ENCODE measurements around the gene TLR1. TPM values are rescaled to one million over a fixed set of nuclear protein-coding genes. Genes with fewer than 3 reads are reported as not detected.
"Not testable (repeated sequence)": the region's sequence is repeated elsewhere in the genome, so short reads cannot be mapped to it uniquely, and the experiment has no call there.

The TLR1 gene
- total RNA-seq, 1 experiment from 2014 or later, result not detected

DNA sequence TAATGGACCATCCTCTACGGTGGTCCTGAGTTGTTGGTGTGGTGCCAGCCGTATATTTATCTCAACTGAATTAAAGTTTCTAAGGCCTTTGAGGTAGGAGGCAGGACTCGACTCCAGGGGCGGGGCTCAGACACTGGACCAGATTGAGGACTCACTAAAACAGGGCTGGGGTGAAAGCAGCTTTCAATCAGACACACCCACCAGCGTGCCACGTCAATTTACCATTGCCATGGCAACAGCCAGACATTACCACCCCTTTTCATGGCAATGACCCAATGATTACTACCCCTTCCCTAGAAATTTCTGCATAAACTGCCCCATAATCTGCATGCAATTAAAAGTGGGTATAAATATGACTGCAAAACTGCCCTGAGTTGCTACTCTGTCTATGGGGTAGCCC is 6.7 kb upstream of the TLR1 start:
- in situ Hi-C loops (cut with HindIII; ENCODE audit: low sequenced_read_pairs), result no loop called here
- DNase-seq (ENCODE audit: low spot score), result no peak

DNA sequence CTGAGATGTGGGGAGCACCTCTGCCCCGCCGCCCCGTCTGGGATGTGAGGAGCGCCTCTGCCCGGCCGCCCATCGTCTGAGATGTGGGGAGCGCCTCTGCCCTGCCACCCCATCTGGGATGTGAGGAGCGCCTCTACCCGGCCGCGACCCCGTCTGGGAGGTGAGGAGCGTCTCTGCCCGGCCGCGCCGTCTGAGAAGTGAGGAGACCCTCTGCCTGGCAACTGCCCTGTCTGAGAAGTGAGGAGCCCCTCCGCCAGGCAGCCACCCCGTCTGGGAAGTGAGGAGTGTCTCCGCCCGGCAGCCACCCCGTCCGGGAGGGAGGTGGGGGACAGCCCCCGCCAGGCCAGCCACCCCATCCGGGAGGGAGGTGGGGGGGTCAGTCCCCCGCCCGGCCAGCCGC is 2.9 kb upstream of the TLR1 start:
- in situ Hi-C loops (cut with HindIII; ENCODE audit: low sequenced_read_pairs); DNase-seq (ENCODE audit: low spot score): not testable (repeated sequence)

DNA sequence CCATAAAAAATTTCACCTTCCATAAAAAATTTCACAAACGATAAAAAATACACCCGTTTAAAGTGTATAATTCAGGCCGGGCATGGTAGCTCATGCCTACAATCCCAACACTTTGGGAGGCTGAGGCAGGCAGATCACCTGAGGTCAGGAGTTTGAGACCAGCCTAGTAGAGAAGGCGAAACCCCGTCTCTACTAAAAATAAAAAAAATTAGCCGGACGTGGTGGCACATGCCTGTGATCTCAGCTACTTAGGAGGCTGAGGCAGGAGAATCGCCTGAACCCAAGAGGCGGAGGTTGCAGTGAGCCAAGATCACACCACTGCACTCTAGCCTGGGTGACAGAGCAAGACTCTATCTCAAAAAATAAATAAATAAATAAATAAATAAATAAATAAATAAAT is 1.7 kb upstream of the TLR1 start:
- in situ Hi-C loops (cut with HindIII; ENCODE audit: low sequenced_read_pairs); DNase-seq (ENCODE audit: low spot score): not testable (repeated sequence)

DNA sequence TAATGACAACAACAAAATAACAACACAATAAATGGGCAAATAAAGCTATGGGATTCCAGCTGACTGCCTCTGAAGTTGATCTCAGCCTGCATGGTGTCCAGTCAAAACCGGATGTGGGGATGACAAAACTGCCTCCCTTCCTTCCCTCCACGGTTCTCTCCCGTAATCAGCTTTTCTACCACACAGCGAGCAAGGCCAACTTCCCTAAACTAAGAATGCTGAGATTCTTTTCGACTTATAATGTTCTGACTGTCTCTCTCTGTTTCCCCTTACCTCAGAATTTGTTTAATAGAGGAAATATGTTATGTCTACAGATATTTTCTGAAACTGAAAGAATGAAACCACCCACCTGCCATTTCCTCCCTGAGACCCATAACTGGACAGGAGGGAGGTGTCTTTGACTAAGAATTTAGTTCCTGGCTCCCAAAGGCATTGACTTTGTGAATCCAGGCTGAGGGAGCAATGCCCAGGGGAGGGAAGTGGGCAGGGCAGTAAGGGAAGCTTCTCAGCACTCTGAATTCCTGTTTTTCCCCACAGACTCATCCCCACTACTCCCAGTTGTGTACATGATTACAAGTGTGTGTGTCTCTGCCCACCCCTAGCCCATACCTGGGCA is 1.0 kb upstream of the TLR1 start:
- DNase-seq (ENCODE audit: low spot score), result no peak
- in situ Hi-C loops (cut with HindIII; ENCODE audit: low sequenced_read_pairs), result no loop called here

DNA sequence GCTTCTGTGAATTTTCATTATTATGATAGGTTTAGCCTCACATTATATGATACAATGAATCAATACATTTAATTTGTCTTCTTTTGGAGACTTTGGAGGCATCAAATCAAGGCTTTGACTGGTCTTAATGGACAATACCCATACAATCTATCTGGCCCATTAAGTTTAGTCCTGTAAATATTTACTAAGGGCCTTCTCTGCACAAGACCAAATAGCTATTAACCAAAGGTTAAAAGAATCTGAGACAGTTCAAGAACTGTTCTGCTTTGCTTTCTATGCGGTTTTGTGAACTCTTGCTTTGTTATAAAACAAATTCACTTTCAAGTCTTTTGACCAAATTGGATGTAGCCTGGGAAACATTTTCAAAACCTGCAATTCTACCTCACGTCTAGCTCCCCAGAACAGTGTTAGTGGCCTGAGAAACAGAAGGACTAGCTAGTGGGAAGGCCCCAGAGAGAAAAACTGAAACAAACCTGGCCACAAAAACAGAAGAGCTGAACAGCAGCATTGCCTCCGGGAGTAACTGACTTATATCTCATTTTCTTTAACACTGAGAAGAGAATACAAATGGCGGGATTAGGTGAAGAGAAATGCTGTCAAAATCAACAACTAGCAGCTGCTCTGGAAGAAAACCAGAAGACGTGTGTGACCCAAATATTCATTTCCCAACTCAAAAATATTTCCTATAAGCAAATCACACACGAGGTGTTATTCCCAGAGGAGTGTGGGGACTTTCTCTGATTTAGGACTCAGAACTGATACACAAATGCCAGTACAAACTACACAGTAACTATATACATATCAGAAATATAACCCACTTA is 548 bp downstream of the TLR1 start:
- DNase-seq (ENCODE audit: low spot score), result peak; percentile 5
- in situ Hi-C loops (cut with HindIII; ENCODE audit: low sequenced_read_pairs), result no loop called here

DNA sequence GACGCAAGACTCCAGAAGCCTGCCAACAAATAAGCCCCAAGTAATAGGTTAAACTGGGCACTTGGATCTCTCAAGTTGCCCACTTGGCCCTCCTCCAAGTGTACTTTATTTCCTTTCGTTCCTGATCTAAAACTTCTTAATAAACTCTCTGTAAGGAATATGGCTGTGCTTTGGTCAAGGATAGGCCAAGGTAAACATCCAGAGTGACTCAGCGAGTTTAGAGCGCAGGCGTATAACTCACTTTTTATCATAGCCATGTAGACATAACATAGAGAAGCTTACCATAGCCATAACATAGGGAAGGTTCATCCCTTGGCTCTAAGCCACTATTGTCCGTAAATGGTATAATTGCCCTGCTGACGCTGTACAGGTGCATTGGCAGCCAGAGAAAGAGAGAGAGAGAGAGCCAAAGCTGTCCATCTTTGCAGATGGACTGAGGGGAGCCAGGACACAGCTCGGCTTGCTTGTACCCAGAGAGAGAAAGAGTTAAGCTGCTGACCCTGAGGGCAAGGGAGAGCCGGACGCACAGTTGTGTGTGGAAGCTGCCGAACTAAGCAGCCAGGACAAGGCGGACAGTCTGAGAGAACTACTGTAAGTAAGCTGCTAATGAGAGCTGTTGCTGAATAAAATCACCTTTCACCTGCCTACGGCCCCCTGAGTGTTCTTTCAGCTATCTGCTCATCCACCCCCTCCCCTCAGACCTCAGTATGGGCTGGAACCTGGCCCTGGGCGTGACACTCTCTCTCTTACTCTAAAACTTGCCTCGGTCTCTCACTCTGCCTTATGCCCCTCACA is 1.8 kb downstream of the TLR1 start:
- no peak for DNase-seq (ENCODE audit: low spot score)
- in situ Hi-C loops (cut with HindIII; ENCODE audit: low sequenced_read_pairs), result no loop called here

DNA sequence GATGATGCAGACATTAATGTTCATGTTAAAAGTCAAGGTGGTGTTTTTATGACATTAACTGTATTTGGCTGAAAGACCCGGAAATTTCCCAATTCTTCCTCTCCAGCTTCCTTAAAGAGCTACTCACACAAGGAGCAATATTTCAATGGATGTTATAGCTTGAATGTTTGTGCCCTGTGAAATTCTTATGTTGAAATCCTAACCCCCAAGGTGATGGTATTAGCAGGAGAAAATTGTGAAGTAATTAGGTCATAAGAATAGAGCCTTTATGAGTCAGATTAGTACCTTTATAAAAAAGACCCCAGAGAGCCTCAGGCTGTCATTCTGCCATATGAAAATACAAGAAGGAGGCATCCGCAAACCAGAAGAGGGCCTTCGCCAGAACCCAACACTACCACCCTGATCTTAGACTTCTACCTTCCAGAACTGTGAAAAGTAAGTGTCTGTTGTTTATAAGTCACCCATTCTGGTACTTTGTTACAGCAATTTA is 3.6 kb downstream of the TLR1 start:
- no peak for DNase-seq (ENCODE audit: low spot score)
- in situ Hi-C loops (cut with HindIII; ENCODE audit: low sequenced_read_pairs), result no loop called here

DNA sequence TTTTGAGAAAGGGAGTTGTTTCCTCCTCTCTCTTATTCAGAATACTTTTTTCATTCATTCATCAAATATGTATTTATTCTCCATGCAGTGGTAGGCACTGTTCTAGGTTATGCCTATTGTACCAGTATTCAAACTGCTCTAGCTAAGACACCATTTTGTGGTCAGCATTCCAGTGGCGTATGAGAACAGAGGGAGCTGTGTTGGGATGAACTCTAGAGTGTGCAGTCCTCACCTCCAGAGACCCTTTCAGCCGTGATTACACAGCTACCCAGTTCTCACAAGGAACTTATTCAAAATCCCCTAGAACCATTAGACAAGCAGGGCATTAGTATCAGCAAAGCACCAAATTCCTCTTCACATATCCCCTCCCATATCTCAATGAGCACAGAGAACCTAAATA is 4.2 kb downstream of the TLR1 start:
- DNase-seq (ENCODE audit: low spot score), result no peak
- in situ Hi-C loops (cut with HindIII; ENCODE audit: low sequenced_read_pairs), result no loop called here

DNA sequence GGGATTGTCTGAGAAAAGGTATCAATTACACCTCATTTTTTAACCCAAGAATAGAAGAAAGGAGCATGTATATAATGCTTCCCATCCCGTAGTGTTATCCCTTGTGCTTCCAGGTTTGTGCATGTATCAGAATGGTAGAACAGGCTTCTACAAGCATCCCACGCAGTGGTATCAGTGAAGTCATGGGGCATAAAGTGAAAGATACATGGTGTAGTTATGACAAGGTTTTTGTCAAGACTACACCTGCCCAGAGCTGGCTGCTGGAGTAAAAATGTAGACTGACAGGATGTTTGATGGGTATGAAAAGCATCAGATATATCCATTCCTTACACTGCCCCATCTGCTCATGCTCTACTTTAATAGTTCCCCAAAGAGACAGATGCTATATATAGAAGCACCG is 9.5 kb downstream of the TLR1 start:
- DNase-seq (ENCODE audit: low spot score), result no peak
- in situ Hi-C loops (cut with HindIII; ENCODE audit: low sequenced_read_pairs), result no loop called here

DNA sequence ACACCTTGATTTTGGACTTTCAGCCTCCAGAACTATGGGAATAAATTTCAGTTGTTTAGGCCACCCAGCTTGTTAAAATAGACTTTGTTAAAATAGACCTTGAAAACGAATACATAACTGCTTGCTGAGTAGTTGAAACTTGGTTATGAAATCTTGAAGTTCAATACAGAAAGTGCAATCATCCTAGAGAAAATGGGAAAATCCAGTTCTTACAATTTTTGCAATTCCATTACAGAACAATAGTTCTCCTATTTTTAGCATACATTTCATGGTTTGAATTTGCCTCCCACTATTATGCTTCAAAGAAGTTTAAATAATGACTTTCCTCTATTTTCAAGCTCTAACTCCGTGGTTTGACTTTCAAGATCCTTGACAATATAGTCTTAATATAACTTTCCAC is 10.5 kb downstream of the TLR1 start:
- no peak for DNase-seq (ENCODE audit: low spot score)
- in situ Hi-C loops (cut with HindIII; ENCODE audit: low sequenced_read_pairs), result no loop called here

DNA sequence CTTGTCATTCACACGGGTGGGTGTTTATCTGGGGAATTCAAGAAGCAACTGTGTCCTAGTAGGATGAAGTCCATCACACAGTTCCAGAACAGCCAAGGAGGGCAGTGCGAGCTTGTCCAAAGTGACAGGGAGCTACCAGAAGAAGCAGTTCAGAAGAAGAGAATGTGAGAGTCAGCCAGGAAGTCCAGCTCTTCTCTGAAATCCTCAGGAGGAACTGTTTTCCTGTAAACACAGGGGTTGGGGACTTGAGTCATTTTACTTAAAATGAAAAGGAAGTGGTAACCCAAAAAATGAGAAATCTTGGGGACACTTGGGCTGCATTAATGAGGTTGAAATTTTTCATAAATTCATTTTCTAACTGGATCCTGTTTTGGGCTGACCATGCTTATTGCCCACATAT is 13.6 kb downstream of the TLR1 start:
- DNase-seq (ENCODE audit: low spot score), result no peak
- in situ Hi-C loops (cut with HindIII; ENCODE audit: low sequenced_read_pairs), result no loop called here

DNA sequence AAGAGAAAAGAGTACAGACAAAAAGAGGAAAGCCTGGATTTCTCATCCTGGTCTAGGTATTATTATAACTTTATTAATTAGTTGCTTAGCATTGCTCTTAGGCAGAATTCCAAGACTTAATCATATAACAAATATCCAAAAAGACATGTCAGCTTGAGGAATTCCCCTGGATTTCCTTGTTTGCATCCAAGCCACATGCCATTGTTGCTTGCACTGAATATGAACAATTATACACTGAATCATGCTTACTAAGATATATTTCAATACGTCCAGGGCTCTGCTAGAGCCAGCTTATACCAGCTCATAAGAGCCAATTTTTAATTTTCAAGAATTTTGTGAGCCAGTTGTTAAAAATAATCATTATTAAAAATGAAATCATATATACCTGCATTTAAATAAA is 16.3 kb downstream of the TLR1 start:
- in situ Hi-C loops (cut with HindIII; ENCODE audit: low sequenced_read_pairs), result no loop called here

DNA sequence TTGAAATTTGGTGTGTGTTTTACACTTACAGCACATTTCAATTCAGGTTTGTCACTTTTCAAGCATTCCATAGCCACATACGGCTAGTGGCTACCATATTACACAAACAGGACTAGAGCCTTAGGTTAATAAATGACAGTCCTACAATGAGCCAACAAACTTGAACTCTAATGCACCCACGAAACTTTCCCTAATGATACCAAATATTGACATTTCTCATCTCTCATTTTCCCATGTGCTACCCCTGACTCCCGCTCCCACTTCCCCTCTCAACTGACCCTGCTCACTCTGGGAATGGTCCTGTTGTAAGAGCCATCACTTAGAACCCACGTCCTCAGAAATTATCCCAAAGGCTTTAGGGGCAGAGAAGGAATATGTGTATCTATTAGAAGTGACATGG is 16.9 kb downstream of the TLR1 start:
- no peak for DNase-seq (ENCODE audit: low spot score)
- in situ Hi-C loops (cut with HindIII; ENCODE audit: low sequenced_read_pairs), result no loop called here

More for the DNA sequence above, 16.3 kb downstream of the TLR1 start:
- DNase-seq (ENCODE audit: low spot score), result no peak

DNA sequence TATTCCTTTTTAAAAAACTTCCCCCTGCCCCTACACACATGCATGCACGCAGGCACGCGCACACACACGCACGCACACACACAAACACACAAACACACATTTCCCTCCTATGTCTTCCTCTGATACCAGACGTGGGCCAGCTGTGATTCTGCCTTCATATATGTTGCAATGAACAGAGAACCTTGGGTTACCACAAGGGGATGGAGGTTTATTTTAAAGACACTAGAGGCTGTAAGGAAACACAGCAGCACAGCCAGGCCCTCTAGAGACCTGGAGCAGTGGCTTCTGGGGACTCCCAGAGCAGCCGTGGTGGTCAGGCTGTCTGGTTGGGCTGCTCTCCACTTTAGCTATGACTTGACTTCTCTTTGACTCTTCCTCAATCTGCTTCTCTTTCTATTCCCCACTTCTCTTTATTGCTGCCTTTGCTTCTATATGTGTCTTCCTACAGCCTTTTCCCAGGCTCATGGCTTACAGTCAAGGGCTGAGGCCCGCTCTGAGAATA is 18.6 kb downstream of the TLR1 start:
- DNase-seq (ENCODE audit: low spot score), result no peak
- in situ Hi-C loops (cut with HindIII; ENCODE audit: low sequenced_read_pairs), result no loop called here

DNA sequence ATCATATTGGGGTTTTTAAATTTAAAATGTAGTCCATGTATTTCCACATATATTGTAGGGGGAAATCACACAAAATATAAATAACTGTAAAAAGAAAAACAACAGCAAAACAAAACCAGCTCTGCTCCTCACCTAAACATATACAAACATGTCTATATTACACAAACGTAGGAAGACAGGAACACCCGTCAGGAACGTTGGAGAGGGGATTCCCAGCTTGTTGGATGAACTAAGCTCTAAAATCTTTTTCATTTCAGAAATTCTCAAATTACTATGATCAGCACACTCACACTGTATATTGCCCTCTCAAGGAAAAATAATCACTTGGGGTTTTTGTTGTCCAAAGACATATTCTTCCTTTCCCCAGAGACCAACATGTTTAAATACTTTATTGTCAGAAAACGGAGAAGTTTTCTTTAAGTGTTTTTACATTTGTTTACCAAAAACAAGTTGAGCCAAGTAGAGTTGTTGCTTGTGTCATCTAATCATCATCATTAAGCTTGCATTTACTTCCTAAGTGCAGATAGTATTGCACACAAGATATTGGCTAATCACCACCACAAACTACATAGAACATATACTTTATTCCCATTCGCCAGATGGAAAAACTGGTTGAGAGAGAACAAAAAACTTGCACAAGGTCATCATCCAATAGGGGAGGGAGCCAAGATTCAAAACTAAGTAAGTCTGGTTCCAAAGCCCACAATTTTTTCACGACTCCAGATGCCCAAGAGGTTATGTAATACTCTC is 19.4 kb downstream of the TLR1 start:
- in situ Hi-C loops (cut with HindIII; ENCODE audit: low sequenced_read_pairs), result no loop called here
- DNase-seq (ENCODE audit: low spot score), result no peak

DNA sequence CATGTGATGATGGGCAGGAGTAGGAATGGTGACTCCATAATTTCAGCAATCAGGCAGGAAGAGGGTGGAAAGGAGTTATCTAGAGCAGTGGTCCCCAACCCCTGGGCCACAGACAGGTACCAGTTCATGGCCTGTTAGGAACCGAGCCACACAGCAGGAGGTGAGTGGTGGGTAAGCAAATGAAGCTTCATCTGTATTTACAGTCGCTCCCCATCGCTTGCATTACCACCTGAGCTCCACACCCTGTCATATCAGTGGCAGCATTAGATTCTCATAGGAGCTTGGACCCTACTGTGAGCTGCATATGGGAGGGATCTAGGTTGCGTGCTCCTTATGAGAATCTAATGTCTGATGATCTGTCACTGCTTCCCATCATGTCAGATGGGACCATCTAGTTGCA is 20.4 kb downstream of the TLR1 start:
- in situ Hi-C loops (cut with HindIII; ENCODE audit: low sequenced_read_pairs), result no loop called here
- no peak for DNase-seq (ENCODE audit: low spot score)

DNA sequence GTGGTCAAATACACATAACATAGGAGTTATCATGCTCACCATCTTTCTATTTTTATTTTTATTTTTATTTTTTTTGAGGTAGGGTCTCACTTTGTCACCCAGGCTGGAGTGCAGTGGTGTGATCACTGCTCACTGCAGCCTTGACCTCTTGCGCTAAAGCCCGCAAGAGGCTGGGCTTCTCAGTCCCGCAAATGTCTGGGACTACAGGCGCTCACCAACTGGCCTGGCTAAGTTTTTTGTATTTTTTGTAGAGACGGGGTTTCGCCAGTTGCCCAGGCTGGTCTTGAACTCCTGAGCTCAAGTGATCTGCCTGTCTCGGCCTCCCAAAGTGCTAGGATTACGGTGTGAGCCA is 21.5 kb downstream of the TLR1 start:
- in situ Hi-C loops (cut with HindIII; ENCODE audit: low sequenced_read_pairs), result no loop called here
- no peak for DNase-seq (ENCODE audit: low spot score)

DNA sequence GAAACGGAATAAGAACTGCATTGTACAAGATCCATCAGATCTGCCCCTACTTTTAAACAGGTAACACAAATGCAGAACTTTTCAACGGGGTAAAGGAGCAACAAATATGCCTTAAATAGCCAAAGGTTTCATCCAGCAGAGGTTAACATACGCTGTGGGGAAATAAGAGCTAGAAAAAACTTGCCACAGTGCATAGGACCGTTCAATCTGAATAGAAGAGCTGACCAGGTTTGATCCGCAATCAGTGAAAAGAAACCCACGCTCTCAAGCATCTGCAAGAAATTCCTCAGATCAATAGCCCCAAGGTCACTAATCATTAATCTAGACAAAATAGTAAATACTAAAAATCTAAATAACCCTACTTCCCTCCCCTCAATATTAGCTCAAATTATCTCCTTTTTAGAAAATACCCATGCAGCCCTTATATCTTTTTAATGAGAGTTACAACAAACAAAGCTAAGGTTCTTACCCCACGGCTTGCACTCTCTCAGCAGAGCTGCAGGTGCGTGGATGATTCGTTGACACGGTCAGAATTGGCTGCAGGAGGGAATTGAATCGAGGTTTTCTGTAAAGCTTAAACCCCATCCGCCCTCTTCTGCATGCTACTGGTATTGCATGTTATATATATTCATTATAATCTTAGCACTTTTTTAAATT is 22.0 kb downstream of the TLR1 start, which contains the start of gene TLR10:
Gene TLR10, minus strand, starts transcription at position 539 of the 657 bp plus-strand sequence. CDS start 7,400 bp downstream, outside the sequence.
- peak; percentile 40 for DNase-seq (ENCODE audit: low spot score)
- in situ Hi-C loops (cut with HindIII; ENCODE audit: low sequenced_read_pairs), result no loop called here

DNA sequence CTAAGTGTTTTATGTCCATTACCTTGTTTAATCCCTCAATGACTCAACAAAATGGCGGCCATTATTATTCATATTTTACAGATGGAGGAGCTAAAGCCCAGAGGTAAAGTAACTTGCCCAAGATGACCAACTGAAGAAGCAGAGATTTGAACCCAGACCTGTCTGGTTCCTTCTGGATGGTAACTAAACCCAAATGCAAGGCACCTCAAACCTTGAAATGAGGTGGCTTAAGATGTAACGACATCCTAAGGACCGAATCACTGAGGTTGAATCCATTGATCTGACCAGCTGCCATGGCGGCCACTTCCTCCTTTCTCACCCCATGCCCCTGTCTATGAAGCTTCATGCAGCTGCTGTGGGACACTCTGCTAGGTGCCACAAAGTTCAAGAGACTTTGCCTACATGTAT is 22.7 kb downstream of the TLR1 start:
- no peak for DNase-seq (ENCODE audit: low spot score)
- in situ Hi-C loops (cut with HindIII; ENCODE audit: low sequenced_read_pairs), result no loop called here
